K562 (cell line): ENCODE data around the gene EFCC1. TPM values are rescaled to one million over a fixed set of nuclear protein-coding genes. Genes with fewer than 3 reads are reported as not detected.

Experiments
- BCOR ChIP-seq: fragments of 450-650 bp; IDR thresholded peaks from 2 replicates; pipeline ENCODE4 v1.6.1; 2016
- CTCF ChIP-seq, 3 experiments: IDR thresholded peaks in 2 of 3; conservative IDR thresholded peaks in 1 of 3; 2 replicates each; pipeline ENCODE4 v1.5.1; 2011 to 2012; ENCODE audit warnings: low read length in 3 of 3, mild to moderate bottlenecking in 3 of 3, control low read depth in 2 of 3, improper control_type of control experiment in 1 of 3, inconsistent platforms in 1 of 3, low read depth in 1 of 3, mixed read lengths in 1 of 3, moderate library complexity in 1 of 3; ENCODE audit not compliant: insufficient read depth in 2 of 3
- MTA2 ChIP-seq: fragments of 450-650 bp; IDR thresholded peaks from 2 replicates; pipeline ENCODE4 v1.6.1; 2016; ENCODE audit warnings: low read depth
- NFRKB ChIP-seq: fragments of 450-650 bp; IDR thresholded peaks from 2 replicates; pipeline ENCODE4 v1.6.1; 2016; ENCODE audit warnings: low read depth
- RAD21 ChIP-seq, 2 experiments: fragments of 250-450 bp in 1 of 2; fragments of 450-650 bp in 1 of 2; sonication (Bioruptor Pico) in 1 of 2; formaldehyde crosslinking in 1 of 2; IDR thresholded peaks in 1 of 2; conservative IDR thresholded peaks in 1 of 2; 2 replicates each; pipeline versions ENCODE4 v1.4.0 to v1.8.0; 2020 to 2022; ENCODE audit warnings: mild to moderate bottlenecking in 2 of 2, moderate library complexity in 1 of 2
- SIN3B ChIP-seq: fragments of 450-650 bp; IDR thresholded peaks from 2 replicates; pipeline ENCODE4 v1.6.1; 2017; ENCODE audit warnings: low read depth, mild to moderate bottlenecking, moderate library complexity
- SNAPC5 ChIP-seq: fragments of 250-450 bp; sonication (Bioruptor Pico); IDR thresholded peaks from 2 replicates; pipeline ENCODE4 v1.8.0; 2021; ENCODE audit warnings: moderate library complexity, mild to moderate bottlenecking, inconsistent platforms
- SOX6 ChIP-seq: fragments of 450-650 bp; IDR thresholded peaks from 2 replicates; pipeline ENCODE4 v1.6.1; 2014; ENCODE audit warnings: mild to moderate bottlenecking
- SP2 ChIP-seq: IDR thresholded peaks from 2 replicates; pipeline ENCODE4 v1.6.1; 2011; ENCODE audit warnings: mild to moderate bottlenecking, low read depth, low read length, moderate library complexity; ENCODE audit not compliant: poor library complexity, severe bottlenecking; ENCODE audit errors: extremely low read depth
- SRSF3 ChIP-seq: fragments of 200-400 bp; formaldehyde crosslinking; IDR thresholded peaks from 2 replicates; pipeline ENCODE4 v1.6.1; 2016; ENCODE audit warnings: mild to moderate bottlenecking, low read length, moderate library complexity; ENCODE audit not compliant: insufficient read depth
- STAG1 ChIP-seq: sonication (generic); formaldehyde crosslinking; IDR thresholded peaks from 2 replicates; pipeline ENCODE4 v1.5.0; 2020; ENCODE audit warnings: missing genetic modification reagents, borderline replicate concordance
- TCF3 ChIP-seq: sonication (generic); formaldehyde crosslinking; IDR thresholded peaks from 2 replicates; pipeline ENCODE4 v1.4.0; 2020; ENCODE audit warnings: mild to moderate bottlenecking, missing genetic modification reagents
- TEAD2 ChIP-seq: fragments of 450-650 bp; IDR thresholded peaks from 2 replicates; pipeline ENCODE4 v1.6.1; 2016; ENCODE audit warnings: missing genetic modification characterization, control low read depth, missing compliant biosample characterization
- ZBTB2 ChIP-seq: fragments of 450-650 bp; IDR thresholded peaks from 2 replicates; pipeline ENCODE4 v1.6.1; 2016; ENCODE audit warnings: antibody characterized with exemption
- ZC3H11A ChIP-seq: IDR thresholded peaks from 2 replicates; pipeline ENCODE4 v1.6.1; 2012; ENCODE audit warnings: low read depth, low read length, improper control_type of control experiment
- ZNF316 ChIP-seq: fragments of 450-650 bp; IDR thresholded peaks from 2 replicates; pipeline ENCODE4 v1.6.1; 2016
- ZNF384 ChIP-seq: IDR thresholded peaks from 2 replicates; pipeline ENCODE4 v1.6.1; 2012; ENCODE audit warnings: low read depth, low read length, improper control_type of control experiment
- ZNF707 ChIP-seq: fragments of 250-450 bp; sonication (Bioruptor Pico); conservative IDR thresholded peaks from 2 replicates; pipeline ENCODE4 v1.8.0; 2022; ENCODE audit warnings: inconsistent platforms, mild to moderate bottlenecking, moderate library complexity
- polyA plus RNA-seq, 8 experiments: library from polyadenylated mRNA; depleted of rRNA in 4 of 8; stranded (reverse) in 5 of 8; unstranded in 3 of 8; fragments of >200 nt; fragmentation: Nextera tagmentation in 2 of 8; fragmentation: Illumina TruSeq in 1 of 8; extraction: Ambion mirVana in 2 of 8; extraction: Trizol in 1 of 8; gene quantifications; 2 replicates each; pipeline versions ENCODE4 v1.2.1 to v1.2.3, GENCODE V29; 2011 to 2014; ENCODE audit warnings: inconsistent platforms in 1 of 8, missing spikeins in 1 of 8
- total RNA-seq, 7 experiments: library from RNA; depleted of rRNA in 6 of 7; stranded (reverse); fragments of >200 nt in 6 of 7; fragmentation: Illumina TruSeq in 2 of 7; extraction: Trizol in 2 of 7; gene quantifications; 2 replicates each; pipeline versions ENCODE4 v1.2.1 to v1.2.3, GENCODE V29; 2011 to 2021; ENCODE audit warnings: low replicate concordance in 1 of 7
- TF ChIP-seq, protein P1 (sequence below): fragments of 250-450 bp; sonication (Bioruptor Pico); IDR thresholded peaks from 2 replicates; pipeline ENCODE4 v1.8.0; 2022; ENCODE audit warnings: inconsistent platforms
- TF ChIP-seq, protein P2 (sequence below): IDR thresholded peaks from 3 replicates; pipeline ENCODE4 v1.6.1; 2011; ENCODE audit warnings: borderline replicate concordance, mild to moderate bottlenecking; ENCODE audit not compliant: insufficient read length, insufficient read depth
- TF ChIP-seq, protein P3 (sequence below): fragments of 250-450 bp; sonication (Bioruptor Pico); IDR thresholded peaks from 2 replicates; pipeline ENCODE4 v1.8.0; 2022; ENCODE audit warnings: inconsistent platforms, mild to moderate bottlenecking, moderate library complexity, borderline replicate concordance

Gene EFCC1
- total and polyA plus RNA-seq, 9 of the 15 experiments (the other 6 are each of a cell fraction or from before 2014, with no cell fraction given), result not detected

- TF ChIP-seq CTCF (IDR thresholded peaks at IDR 0.05 in 2 of 3, conservative IDR thresholded peaks at IDR 0.05 in 1 of 3; ENCODE audit: insufficient read depth in 2 of 3, low read depth in 1 of 3, low read length in 3 of 3), result peak; percentile 74 to 83 (median 82)
- TF ChIP-seq ZBTB2, result no peak
- peak; percentile 68 for TF ChIP-seq ZNF316
- no peak for TF ChIP-seq SIN3B
- peak; percentile 73 to 80 for TF ChIP-seq RAD21 (CRISPR knock-in tag; conservative IDR thresholded peaks at IDR 0.05 in 1 of 2, IDR thresholded peaks at IDR 0.05 in 1 of 2)
- TF ChIP-seq, protein P1, sequence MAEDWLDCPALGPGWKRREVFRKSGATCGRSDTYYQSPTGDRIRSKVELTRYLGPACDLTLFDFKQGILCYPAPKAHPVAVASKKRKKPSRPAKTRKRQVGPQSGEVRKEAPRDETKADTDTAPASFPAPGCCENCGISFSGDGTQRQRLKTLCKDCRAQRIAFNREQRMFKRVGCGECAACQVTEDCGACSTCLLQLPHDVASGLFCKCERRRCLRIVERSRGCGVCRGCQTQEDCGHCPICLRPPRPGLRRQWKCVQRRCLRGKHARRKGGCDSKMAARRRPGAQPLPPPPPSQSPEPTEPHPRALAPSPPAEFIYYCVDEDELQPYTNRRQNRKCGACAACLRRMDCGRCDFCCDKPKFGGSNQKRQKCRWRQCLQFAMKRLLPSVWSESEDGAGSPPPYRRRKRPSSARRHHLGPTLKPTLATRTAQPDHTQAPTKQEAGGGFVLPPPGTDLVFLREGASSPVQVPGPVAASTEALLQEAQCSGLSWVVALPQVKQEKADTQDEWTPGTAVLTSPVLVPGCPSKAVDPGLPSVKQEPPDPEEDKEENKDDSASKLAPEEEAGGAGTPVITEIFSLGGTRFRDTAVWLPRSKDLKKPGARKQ (CRISPR knock-in tag), result no peak
- TF ChIP-seq SNAPC5 (CRISPR knock-in tag), result no peak
- peak; percentile 68; the same call in 1 of the 2 replicates for TF ChIP-seq STAG1 (CRISPR knock-in tag)
- TF ChIP-seq, protein P2, sequence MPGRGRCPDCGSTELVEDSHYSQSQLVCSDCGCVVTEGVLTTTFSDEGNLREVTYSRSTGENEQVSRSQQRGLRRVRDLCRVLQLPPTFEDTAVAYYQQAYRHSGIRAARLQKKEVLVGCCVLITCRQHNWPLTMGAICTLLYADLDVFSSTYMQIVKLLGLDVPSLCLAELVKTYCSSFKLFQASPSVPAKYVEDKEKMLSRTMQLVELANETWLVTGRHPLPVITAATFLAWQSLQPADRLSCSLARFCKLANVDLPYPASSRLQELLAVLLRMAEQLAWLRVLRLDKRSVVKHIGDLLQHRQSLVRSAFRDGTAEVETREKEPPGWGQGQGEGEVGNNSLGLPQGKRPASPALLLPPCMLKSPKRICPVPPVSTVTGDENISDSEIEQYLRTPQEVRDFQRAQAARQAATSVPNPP, result no peak
- TF ChIP-seq ZC3H11A, result no peak
- TF ChIP-seq, protein P3, sequence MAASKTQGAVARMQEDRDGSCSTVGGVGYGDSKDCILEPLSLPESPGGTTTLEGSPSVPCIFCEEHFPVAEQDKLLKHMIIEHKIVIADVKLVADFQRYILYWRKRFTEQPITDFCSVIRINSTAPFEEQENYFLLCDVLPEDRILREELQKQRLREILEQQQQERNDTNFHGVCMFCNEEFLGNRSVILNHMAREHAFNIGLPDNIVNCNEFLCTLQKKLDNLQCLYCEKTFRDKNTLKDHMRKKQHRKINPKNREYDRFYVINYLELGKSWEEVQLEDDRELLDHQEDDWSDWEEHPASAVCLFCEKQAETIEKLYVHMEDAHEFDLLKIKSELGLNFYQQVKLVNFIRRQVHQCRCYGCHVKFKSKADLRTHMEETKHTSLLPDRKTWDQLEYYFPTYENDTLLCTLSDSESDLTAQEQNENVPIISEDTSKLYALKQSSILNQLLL, result no peak
- TF ChIP-seq NFRKB, result no peak
- no peak for TF ChIP-seq TCF3 (CRISPR knock-in tag)
- no peak for TF ChIP-seq MTA2
- TF ChIP-seq SOX6, result no peak
- no peak for TF ChIP-seq ZNF707
- peak; percentile 46; the same call in 1 of the 2 replicates for TF ChIP-seq ZNF384
- TF ChIP-seq SP2, result no peak
- TF ChIP-seq BCOR, result no peak
- no peak for TF ChIP-seq SRSF3
- TF ChIP-seq TEAD2, result no peak
Measured at GRCh38 chr3:128969993-128970739, 30.9 kb upstream of the EFCC1 start (continued).
